ENCODE data around the gene RASA3. TPM values are rescaled to one million over a fixed set of nuclear protein-coding genes. Genes with fewer than 3 reads are reported as not detected.

Gene RASA3
- total RNA-seq, 4 donors from 2014 or later = 28.1 to 73.4 (median 56.8) TPM

- no peak for TF ChIP-seq CTCF (IDR thresholded peaks at IDR 0.05)
- ATAC-seq (ENCODE audit: low FRiP score) (no peak), DNase-seq (ENCODE audit: low spot score) (no peak)
Measured at GRCh38 chr13:114145256-114145655, 12.8 kb upstream of the RASA3 start.

- no peak for DNase-seq (ENCODE audit: low spot score)
- ATAC-seq (ENCODE audit: low FRiP score) = no peak
- TF ChIP-seq CTCF (IDR thresholded peaks at IDR 0.05) = no peak
Measured at GRCh38 chr13:114144606-114145244, 12.3 kb upstream of the RASA3 start.

- no peak for TF ChIP-seq CTCF (IDR thresholded peaks at IDR 0.05)
- no peak for ATAC-seq (ENCODE audit: low FRiP score)
- no peak for DNase-seq (ENCODE audit: low spot score)
Measured at GRCh38 chr13:114143806-114144605, 11.6 kb upstream of the RASA3 start.

GRCh38 chr13:114142640-114143490 is 10.4 kb upstream of the RASA3 start:
- no peak for DNase-seq (ENCODE audit: low spot score)
- ATAC-seq (ENCODE audit: low FRiP score) = no peak
- no peak for TF ChIP-seq CTCF (IDR thresholded peaks at IDR 0.05)

GRCh38 chr13:114142137-114142550 is 9.7 kb upstream of the RASA3 start:
- DNase-seq (ENCODE audit: low spot score) = no peak
- ATAC-seq (ENCODE audit: low FRiP score) = no peak
- TF ChIP-seq CTCF (IDR thresholded peaks at IDR 0.05) = no peak

GRCh38 chr13:114141261-114141996 is 9.0 kb upstream of the RASA3 start:
- no peak for TF ChIP-seq CTCF (IDR thresholded peaks at IDR 0.05)
- DNase-seq (ENCODE audit: low spot score) = no peak
- ATAC-seq (ENCODE audit: low FRiP score) = no peak
